Suprapubic skin (tissue), 4 donors: Measurements from ENCODE around the gene TIE1.

Source experiments
- EP300 ChIP-seq: sonication (generic); formaldehyde crosslinking; IDR thresholded peaks from one replicate; pipeline ENCODE4 v1.6.1; 2017; ENCODE audit warnings: antibody characterized with exemption
- POLR2AphosphoS5 ChIP-seq, 3 donors: sonication (generic); formaldehyde crosslinking; IDR thresholded peaks; one replicate each; pipeline ENCODE4 v1.6.1; 2017; ENCODE audit warnings: antibody characterized with exemption in 3 of 3
- TF ChIP-seq, protein P1 (sequence below), 2 donors: fragments of 200-600 bp in 1 of 2; fragments of 450-650 bp in 1 of 2; sonication (generic) in 1 of 2; IDR thresholded peaks; one replicate each; pipeline ENCODE4 v1.5.1; 2016 to 2019; ENCODE audit warnings: antibody characterized with exemption in 2 of 2, mild to moderate bottlenecking in 1 of 2, moderate library complexity in 1 of 2

DNA sequence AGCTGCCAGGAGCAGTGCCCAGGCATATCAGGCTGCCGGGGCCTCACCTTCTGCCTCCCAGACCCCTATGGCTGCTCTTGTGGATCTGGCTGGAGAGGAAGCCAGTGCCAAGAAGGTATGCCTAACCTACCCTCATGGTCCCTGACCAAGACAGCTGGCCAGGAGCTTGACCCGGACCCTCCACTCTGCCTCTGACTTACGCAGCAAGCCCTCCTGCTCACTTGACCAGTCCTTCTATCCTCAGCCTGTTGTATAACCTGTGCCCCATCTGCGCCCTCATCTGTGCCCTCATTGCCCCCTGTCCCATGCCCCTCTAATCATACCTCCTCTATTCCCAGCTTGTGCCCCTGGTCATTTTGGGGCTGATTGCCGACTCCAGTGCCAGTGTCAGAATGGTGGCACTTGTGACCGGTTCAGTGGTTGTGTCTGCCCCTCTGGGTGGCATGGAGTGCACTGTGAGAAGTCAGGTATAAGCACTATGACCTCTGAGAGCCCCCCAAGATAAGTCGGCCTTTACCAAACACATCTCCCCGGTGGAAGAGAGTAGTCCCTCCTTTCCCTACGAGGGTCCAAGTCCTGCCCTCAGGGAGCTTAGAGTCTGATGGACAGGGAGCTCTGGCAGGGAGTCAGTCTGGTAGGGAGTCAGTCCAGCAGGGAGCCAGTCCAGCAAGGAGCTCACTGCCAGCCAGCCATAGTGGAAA, 6.8 kb downstream of the TIE1 start:
- TF ChIP-seq, protein P1, sequence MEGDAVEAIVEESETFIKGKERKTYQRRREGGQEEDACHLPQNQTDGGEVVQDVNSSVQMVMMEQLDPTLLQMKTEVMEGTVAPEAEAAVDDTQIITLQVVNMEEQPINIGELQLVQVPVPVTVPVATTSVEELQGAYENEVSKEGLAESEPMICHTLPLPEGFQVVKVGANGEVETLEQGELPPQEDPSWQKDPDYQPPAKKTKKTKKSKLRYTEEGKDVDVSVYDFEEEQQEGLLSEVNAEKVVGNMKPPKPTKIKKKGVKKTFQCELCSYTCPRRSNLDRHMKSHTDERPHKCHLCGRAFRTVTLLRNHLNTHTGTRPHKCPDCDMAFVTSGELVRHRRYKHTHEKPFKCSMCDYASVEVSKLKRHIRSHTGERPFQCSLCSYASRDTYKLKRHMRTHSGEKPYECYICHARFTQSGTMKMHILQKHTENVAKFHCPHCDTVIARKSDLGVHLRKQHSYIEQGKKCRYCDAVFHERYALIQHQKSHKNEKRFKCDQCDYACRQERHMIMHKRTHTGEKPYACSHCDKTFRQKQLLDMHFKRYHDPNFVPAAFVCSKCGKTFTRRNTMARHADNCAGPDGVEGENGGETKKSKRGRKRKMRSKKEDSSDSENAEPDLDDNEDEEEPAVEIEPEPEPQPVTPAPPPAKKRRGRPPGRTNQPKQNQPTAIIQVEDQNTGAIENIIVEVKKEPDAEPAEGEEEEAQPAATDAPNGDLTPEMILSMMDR (IDR thresholded peaks at IDR 0.05), result no peak
- no peak for TF ChIP-seq POLR2AphosphoS5 (IDR thresholded peaks at IDR 0.05)
- TF ChIP-seq EP300, result no peak
